A673 (cell line): ENCODE results near the gene PCDHGB4. TPM values are rescaled to one million over a fixed set of nuclear protein-coding genes. Genes with fewer than 3 reads are reported as not detected.
"Not testable (repeated sequence)": the region's sequence is repeated elsewhere in the genome, so short reads cannot be mapped to it uniquely, and the experiment has no call there.

Experiments
- BruUV-seq: library from RNA; stranded (reverse); fragments of 400-500 nt; replicated peaks from 2 replicates; lab custom pipeline; 2021; lab: Mats Ljungman, UMichigan
- CTCF ChIA-PET: fragments of 300-600 bp; sonication (Branson Sonifier 250); formaldehyde crosslinking; loops from one replicate; lab custom pipeline; 2022; ENCODE audit warnings: antibody characterized with exemption; lab: Charles Lee
- POLR2A ChIA-PET: fragments of 300-600 bp; sonication (Branson Sonifier 250); formaldehyde crosslinking; loops from one replicate; lab custom pipeline; 2022; ENCODE audit warnings: antibody characterized with exemption; ENCODE audit not compliant: low non-redundant PET; lab: Charles Lee
- DNase-seq: peaks from one replicate; pipeline ENCODE4 v3.0.0-alpha.2; 2015; ENCODE audit warnings: low spot score
- H3K27ac ChIP-seq: fragments of 200-600 bp; sonication (generic); 2 replicates; pipeline ENCODE4 v1.5.1; 2016; ENCODE audit warnings: mixed run types, low read depth, mild to moderate bottlenecking, mixed read lengths, antibody characterized with exemption, low read length; ENCODE audit not compliant: poor library complexity, severe bottlenecking
- H3K27me3 ChIP-seq: fragments of 200-600 bp; sonication (generic); replicated peaks from 2 replicates; pipeline ENCODE4 v1.6.1; 2017; ENCODE audit warnings: mixed run types, low read depth, mild to moderate bottlenecking, mixed read lengths, antibody characterized with exemption, low read length; ENCODE audit not compliant: insufficient read depth, poor library complexity
- H3K36me3 ChIP-seq: fragments of 200-600 bp; sonication (generic); 2 replicates; pipeline ENCODE4 v1.6.1; 2016; ENCODE audit warnings: mixed run types, mild to moderate bottlenecking, mixed read lengths, antibody characterized with exemption, low read length; ENCODE audit not compliant: insufficient read depth, poor library complexity, severe bottlenecking
- H3K4me1 ChIP-seq: fragments of 200-600 bp; sonication (generic); 2 replicates; pipeline ENCODE4 v1.6.1; 2017; ENCODE audit warnings: mixed run types, mild to moderate bottlenecking, mixed read lengths, antibody characterized with exemption, low read length; ENCODE audit not compliant: insufficient read depth, poor library complexity, severe bottlenecking
- H3K4me3 ChIP-seq: fragments of 200-600 bp; sonication (generic); 2 replicates; pipeline ENCODE4 v1.5.1; 2016; ENCODE audit warnings: low read depth, mixed run types, mild to moderate bottlenecking, mixed read lengths, low read length; ENCODE audit not compliant: poor library complexity, severe bottlenecking
- H3K9me3 ChIP-seq: fragments of 200-600 bp; sonication (generic); 2 replicates; pipeline ENCODE4 v1.6.1; 2016; ENCODE audit warnings: mixed run types, low read depth, mild to moderate bottlenecking, mixed read lengths, antibody characterized with exemption, low read length; ENCODE audit not compliant: poor library complexity, severe bottlenecking
- CTCF ChIP-seq: fragments of 300-800, 200-600 bp; sonication (generic); conservative IDR thresholded peaks from 2 replicates; pipeline ENCODE4 v1.5.1; 2017; ENCODE audit warnings: low read depth, mild to moderate bottlenecking, antibody characterized with exemption, low read length, moderate library complexity, mixed read lengths
- EZH2 ChIP-seq: fragments of 200-600 bp; sonication (generic); IDR thresholded peaks from 2 replicates; pipeline ENCODE4 v1.6.1; 2017; ENCODE audit warnings: borderline replicate concordance, low read depth, mild to moderate bottlenecking, mixed read lengths, antibody characterized with exemption, low read length; ENCODE audit not compliant: poor library complexity, severe bottlenecking
- intact Hi-C: fragments of 100-400 bp; cut with micrococcal nuclease; formaldehyde crosslinking; loops from one replicate; pipeline ENCODE4 v1.10.0; 2022; ENCODE audit not compliant: unreplicated experiment
- total RNA-seq: library from RNA; stranded (reverse); gene quantifications from 2 replicates; pipeline ENCODE4 v1.2.3, GENCODE V29; 2021

The PCDHGB4 gene
- total RNA-seq, 1 experiment from 2014 or later = 2.5 TPM

GRCh38 chr5:141411575-141411974 lies 24.1 kb downstream of the PCDHGB4 start:
- H3K27ac ChIP-seq = no peak overlapping the region
- ChIA-PET POLR2A (no interaction called here), CTCF (no interaction called here)
- DNase-seq = no peak
- TF ChIP-seq EZH2 (no peak), CTCF (no peak)
- peaks cover 51% of the 10 kb centered on the region for H3K36me3 ChIP-seq
- peaks cover 80% of the 10 kb centered on the region for H3K9me3 ChIP-seq
- no peaks in the 10 kb centered on the region for H3K27me3 ChIP-seq
- intact Hi-C loops = no loop called here
- BruUV-seq = no TSS peak
- H3K4me3 ChIP-seq = no peak overlapping the region
- H3K4me1 ChIP-seq = no peaks in the 10 kb centered on the region

GRCh38 chr5:141412854-141413539 lies 25.5 kb downstream of the PCDHGB4 start, which contains the start of gene PCDHGA10:
Gene PCDHGA10 (plus strand): TSS chr5:141412987. CDS start chr5:141413176, 189 bp downstream.
- H3K9me3 ChIP-seq = peaks cover 81% of the 10 kb centered on the region
- H3K27me3 ChIP-seq = no peaks in the 10 kb centered on the region
- BruUV-seq = no TSS peak
- H3K4me1 ChIP-seq = no peaks in the 10 kb centered on the region
- DNase-seq = peak; percentile 37
- ChIA-PET POLR2A (no interaction called here), CTCF (no interaction called here)
- intact Hi-C loops = no loop called here
- TF ChIP-seq EZH2 (no peak), CTCF (peak; percentile 25; the same call in 1 of the 2 replicates)
- H3K36me3 ChIP-seq = peaks cover 38% of the 10 kb centered on the region
- no peak within 1 kb of the TSS for H3K4me3 ChIP-seq
- no peak within 1 kb of the TSS for H3K27ac ChIP-seq

GRCh38 chr5:141413540-141414069 lies 26.1 kb downstream of the PCDHGB4 start:
- H3K4me3 ChIP-seq = no peak overlapping the region
- DNase-seq = no peak
- no peaks in the 10 kb centered on the region for H3K4me1 ChIP-seq
- peaks cover 83% of the 10 kb centered on the region for H3K9me3 ChIP-seq
- CTCF ChIA-PET = no interaction called here
- no peaks in the 10 kb centered on the region for H3K27me3 ChIP-seq
- POLR2A ChIA-PET = no interaction called here
- TF ChIP-seq CTCF (no peak), EZH2 (no peak)
- no TSS peak for BruUV-seq
- peaks cover 37% of the 10 kb centered on the region for H3K36me3 ChIP-seq
- intact Hi-C loops = no loop called here
- H3K27ac ChIP-seq = no peak overlapping the region

- H3K4me1 ChIP-seq, POLR2A ChIA-PET, intact Hi-C loops, H3K27ac ChIP-seq, CTCF ChIA-PET, DNase-seq, BruUV-seq, H3K4me3 ChIP-seq, H3K27me3 ChIP-seq: not testable (repeated sequence)
- peaks cover 82% of the 10 kb centered on the region for H3K9me3 ChIP-seq
- H3K36me3 ChIP-seq = peaks cover 33% of the 10 kb centered on the region
Measured at GRCh38 chr5:141414548-141415274, 27.2 kb downstream of the PCDHGB4 start.

- POLR2A ChIA-PET, H3K27ac ChIP-seq, BruUV-seq, H3K27me3 ChIP-seq, intact Hi-C loops, H3K4me3 ChIP-seq, H3K4me1 ChIP-seq, DNase-seq: not testable (repeated sequence)
- H3K9me3 ChIP-seq = peaks cover 82% of the 10 kb centered on the region
- peaks cover 32% of the 10 kb centered on the region for H3K36me3 ChIP-seq
- CTCF ChIA-PET = interaction anchor here (0.7 kb wide), 1 partner anchor 146 kb away, joined by 4 read pairs; no protein-coding TSS in a partner anchor
Measured at GRCh38 chr5:141415275-141415618, 27.7 kb downstream of the PCDHGB4 start.
